SK-N-SH (cell line): ENCODE results near the gene KLK2. TPM values are rescaled to one million over a fixed set of nuclear protein-coding genes. Genes with fewer than 3 reads are reported as not detected.

Source experiments
- CTCF ChIA-PET: fragments of 300-600, 350-600 bp; formaldehyde crosslinking; extraction: SDS; loops from one replicate; lab custom pipeline; 2021; lab: Yijun Ruan, JAX
- POLR2A ChIA-PET: fragments of 350-600 bp; sonication (Branson Sonifier 250); formaldehyde crosslinking; extraction: SDS; loops from one replicate; lab custom pipeline; 2020; ENCODE audit warnings: antibody characterized with exemption, inconsistent platforms; lab: Yijun Ruan, JAX
- DNase-seq: peaks from one replicate; pipeline ENCODE4 v3.0.0; 2012
- H2AFZ ChIP-seq: fragments of 200-600 bp; sonication (generic); 2 replicates; pipeline ENCODE4 v1.8.1; 2016; ENCODE audit warnings: antibody characterized with exemption, mild to moderate bottlenecking, low read depth
- H3F3A ChIP-seq: fragments of 200-600 bp; sonication (generic); replicated peaks from 2 replicates; pipeline ENCODE3; 2016; ENCODE audit warnings: antibody characterized with exemption, mild to moderate bottlenecking; ENCODE audit not compliant: insufficient read depth
- H3K27ac ChIP-seq, 2 experiments: fragments of 200-500 bp in 1 of 2; fragments of 200-600 bp in 1 of 2; sonication (Bioruptor generic) in 1 of 2; sonication (generic), shearing (Covaris generic) in 1 of 2; 2 replicates each; pipeline versions ENCODE4 v1.5.1 to v1.6.1; 2014 to 2016; ENCODE audit warnings: low read depth in 2 of 2, inconsistent platforms in 1 of 2, low read length in 1 of 2, mild to moderate bottlenecking in 1 of 2, mixed read lengths in 1 of 2
- H3K27me3 ChIP-seq: fragments of 200-600 bp; sonication (generic), shearing (Covaris generic); 2 replicates; pipeline ENCODE4 v1.6.1; 2016; ENCODE audit warnings: mixed run types; ENCODE audit not compliant: insufficient read depth
- H3K36me3 ChIP-seq, 2 experiments: fragments of 200-500 bp in 1 of 2; fragments of 200-600 bp in 1 of 2; sonication (Bioruptor generic) in 1 of 2; sonication (generic) in 1 of 2; replicated peaks in 1 of 2; 2 replicates each; pipeline versions ENCODE3 to v1.5.1; 2014 to 2016; ENCODE audit warnings: low read length in 1 of 2, mild to moderate bottlenecking in 1 of 2; ENCODE audit not compliant: insufficient read depth in 2 of 2, control insufficient read depth in 1 of 2
- H3K4me1 ChIP-seq, 2 experiments: fragments of 200-500 bp in 1 of 2; fragments of 200-600 bp in 1 of 2; sonication (Bioruptor generic) in 1 of 2; sonication (generic), shearing (Covaris generic) in 1 of 2; 2 replicates each; pipeline versions ENCODE4 v1.5.1 to v1.6.1; 2014 to 2016; ENCODE audit warnings: low read depth in 1 of 2, low read length in 1 of 2, mixed run types in 1 of 2; ENCODE audit not compliant: insufficient read depth in 2 of 2, control insufficient read depth in 1 of 2
- H3K4me2 ChIP-seq: fragments of 200-600 bp; sonication (generic), shearing (Covaris generic); 2 replicates; pipeline ENCODE4 v1.6.1; 2017; ENCODE audit warnings: mixed run types
- H3K4me3 ChIP-seq, 2 experiments: fragments of 200-500 bp in 1 of 2; fragments of 200-600 bp in 1 of 2; sonication (Bioruptor generic) in 1 of 2; sonication (generic), shearing (Covaris generic) in 1 of 2; 2 replicates each; pipeline versions ENCODE4 v1.5.1 to v1.8.1; 2014 to 2016; ENCODE audit warnings: low read depth in 2 of 2, inconsistent platforms in 1 of 2, low read length in 1 of 2, mild to moderate bottlenecking in 1 of 2, mixed read lengths in 1 of 2, moderate library complexity in 1 of 2
- H3K79me2 ChIP-seq: fragments of 200-600 bp; sonication (generic); 2 replicates; pipeline ENCODE4 v1.8.1; 2017; ENCODE audit warnings: mild to moderate bottlenecking; ENCODE audit not compliant: insufficient read depth
- H3K9ac ChIP-seq: fragments of 200-600 bp; sonication (generic); 2 replicates; pipeline ENCODE4 v1.6.1; 2017; ENCODE audit warnings: mixed run types
- H3K9me2 ChIP-seq: fragments of 200-600 bp; sonication (generic); 2 replicates; pipeline ENCODE4 v1.6.1; 2017; ENCODE audit warnings: mixed run types
- H3K9me3 ChIP-seq: fragments of 200-600 bp; sonication (generic); 2 replicates; pipeline ENCODE4 v1.6.1; 2017; ENCODE audit warnings: mixed run types, mild to moderate bottlenecking, moderate library complexity
- H4K20me1 ChIP-seq: fragments of 200-600 bp; sonication (generic); 2 replicates; pipeline ENCODE4 v1.6.1; 2017; ENCODE audit warnings: mild to moderate bottlenecking, mixed run types; ENCODE audit not compliant: insufficient read depth
- CHD2 ChIP-seq: fragments of 150-350 bp; IDR thresholded peaks from 2 replicates; pipeline ENCODE4 v1.6.1; 2018; ENCODE audit warnings: low read length; ENCODE audit not compliant: partially characterized antibody
- FOXJ3 ChIP-seq: sonication (generic); formaldehyde crosslinking; IDR thresholded peaks from 2 replicates; pipeline ENCODE4 v1.5.1; 2020; ENCODE audit warnings: mild to moderate bottlenecking, missing genetic modification reagents
- FOXM1 ChIP-seq: IDR thresholded peaks from 2 replicates; pipeline ENCODE4 v1.4.0; 2012; ENCODE audit warnings: low read depth, mild to moderate bottlenecking
- GATA2 ChIP-seq: sonication (generic); formaldehyde crosslinking; IDR thresholded peaks from 2 replicates; pipeline ENCODE4 v1.5.0; 2020; ENCODE audit warnings: mild to moderate bottlenecking, missing genetic modification reagents
- MAX ChIP-seq: IDR thresholded peaks from 2 replicates; pipeline ENCODE4 v1.4.0; 2012; ENCODE audit warnings: low read depth
- NFIC ChIP-seq: IDR thresholded peaks from 2 replicates; pipeline ENCODE4 v1.4.0; 2012; ENCODE audit warnings: borderline replicate concordance
- NRF1 ChIP-seq: IDR thresholded peaks from 2 replicates; pipeline ENCODE4 v1.6.1; 2012; ENCODE audit warnings: low read depth, mild to moderate bottlenecking, low read length
- PBX3 ChIP-seq: IDR thresholded peaks from 2 replicates; pipeline ENCODE4; 2012
- RAD21 ChIP-seq: IDR thresholded peaks from 2 replicates; pipeline ENCODE4 v1.6.1; 2012; ENCODE audit warnings: mild to moderate bottlenecking, low read length
- RCOR1 ChIP-seq: fragments of 150-350 bp; IDR thresholded peaks from 2 replicates; pipeline ENCODE4 v1.6.1; 2017; ENCODE audit warnings: antibody characterized with exemption, low read length
- REST ChIP-seq: IDR thresholded peaks from 2 replicates; pipeline ENCODE4 v1.6.1; 2012; ENCODE audit warnings: mild to moderate bottlenecking, low read depth, low read length, moderate library complexity
- RFX5 ChIP-seq: IDR thresholded peaks from 2 replicates; pipeline ENCODE4 v1.6.1; 2012; ENCODE audit warnings: mild to moderate bottlenecking, improper control_type of control experiment, low read length
- RXRA ChIP-seq: IDR thresholded peaks from 2 replicates; pipeline ENCODE4 v1.4.0; 2012; ENCODE audit warnings: low read depth, mild to moderate bottlenecking, borderline replicate concordance
- SIN3A ChIP-seq: IDR thresholded peaks from 2 replicates; pipeline ENCODE4 v1.6.1; 2012; ENCODE audit warnings: low read depth, mild to moderate bottlenecking, low read length, moderate library complexity, borderline replicate concordance
- SMC3 ChIP-seq: IDR thresholded peaks from 2 replicates; pipeline ENCODE4 v1.6.1; 2012; ENCODE audit warnings: low read depth, low read length, improper control_type of control experiment
- TAF1 ChIP-seq: IDR thresholded peaks from 2 replicates; pipeline ENCODE4 v1.6.1; 2012; ENCODE audit warnings: low read depth, mild to moderate bottlenecking, low read length, moderate library complexity, borderline replicate concordance
- TCF12 ChIP-seq: IDR thresholded peaks from 2 replicates; pipeline ENCODE4 v1.4.0; 2012
- USF2 ChIP-seq: fragments of 150-350 bp; IDR thresholded peaks from 2 replicates; pipeline ENCODE4 v1.6.1; 2017; ENCODE audit warnings: antibody characterized with exemption, low read length, low read depth, borderline replicate concordance
- YY1 ChIP-seq: IDR thresholded peaks from 2 replicates; pipeline ENCODE4 v1.4.0; 2012; ENCODE audit warnings: low read depth, mild to moderate bottlenecking
- WGBS: methylation state at CpG from one replicate; pipeline ENCODE4 v1.1.6; 2017; ENCODE audit warnings: low lambda C conversion rate; 5-methylcytosine and 5-hydroxymethylcytosine counted together
- polyA plus RNA-seq, 3 experiments: library from polyadenylated mRNA; depleted of rRNA; stranded (reverse); fragments of >200 nt; gene quantifications; 2 replicates each; pipeline ENCODE4 v1.2.3, GENCODE V29; 2012

The KLK2 gene
- polyA plus RNA-seq, 1 of the 3 experiments (the other 2 are of a cell fraction) = 0.15 TPM

GRCh38 chr19:50843701-50844221 lies 29.5 kb upstream of the KLK2 start:
- no peak overlapping the region for H3K27ac ChIP-seq
- no peaks in the 10 kb centered on the region for H3K9me2 ChIP-seq
- DNase-seq = no peak
- H3F3A ChIP-seq = no peaks in the 10 kb centered on the region
- 2% methylated on average over 7 of the region's 7 CpGs for WGBS
- no peaks in the 10 kb centered on the region for H3K9me3 ChIP-seq
- no peak overlapping the region for H3K4me2 ChIP-seq
- no peaks in the 10 kb centered on the region for H3K79me2 ChIP-seq
- no peaks in the 10 kb centered on the region for H4K20me1 ChIP-seq
- peaks cover 31% of the 10 kb centered on the region; the same call in 1 of the 2 replicates for H3K27me3 ChIP-seq
- H3K4me3 ChIP-seq = no peak overlapping the region
- H3K9ac ChIP-seq = no peak overlapping the region
- no peak for TF ChIP-seq FOXJ3
- TF ChIP-seq CHD2 = no peak
- TF ChIP-seq MAX = no peak
- TF ChIP-seq TCF12 = no peak
- no peak for TF ChIP-seq YY1
- TF ChIP-seq SIN3A = no peak
- no peak for TF ChIP-seq NRF1
- TF ChIP-seq RFX5 = no peak
- no peak overlapping the region for H2AFZ ChIP-seq
- H3K4me1 ChIP-seq = no peaks in the 10 kb centered on the region
- ChIA-PET POLR2A (no interaction called here), CTCF (interaction anchor here (0.5 kb wide), 1 partner anchor 274 kb away, joined by 3 read pairs; no protein-coding TSS in a partner anchor)
- no peaks in the 10 kb centered on the region for H3K36me3 ChIP-seq

- no peak overlapping the region for H3K27ac ChIP-seq
- no peak overlapping the region for H3K9ac ChIP-seq
- DNase-seq = no peak
- CTCF ChIA-PET = no interaction called here
- no peaks in the 10 kb centered on the region for H3K9me3 ChIP-seq
- no peak overlapping the region for H2AFZ ChIP-seq
- no peaks in the 10 kb centered on the region for H3F3A ChIP-seq
- H3K4me1 ChIP-seq = no peaks in the 10 kb centered on the region
- no peaks in the 10 kb centered on the region for H3K79me2 ChIP-seq
- no peak overlapping the region for H3K4me3 ChIP-seq
- H3K9me2 ChIP-seq = no peaks in the 10 kb centered on the region
- H3K4me2 ChIP-seq = no peak overlapping the region
- 0% methylated on average over 8 of the region's 8 CpGs for WGBS
- peaks cover 35% of the 10 kb centered on the region; the same call in 1 of the 2 replicates for H3K27me3 ChIP-seq
- POLR2A ChIA-PET = no interaction called here
- H4K20me1 ChIP-seq = no peaks in the 10 kb centered on the region
- no peaks in the 10 kb centered on the region for H3K36me3 ChIP-seq
- TF ChIP-seq TAF1 = no peak
- TF ChIP-seq SMC3 = no peak
- TF ChIP-seq FOXM1 = no peak
- no peak for TF ChIP-seq TCF12
- TF ChIP-seq NFIC = no peak
- TF ChIP-seq PBX3 = no peak
- TF ChIP-seq USF2 = no peak
- TF ChIP-seq CHD2 = no peak
- no peak for TF ChIP-seq GATA2
- TF ChIP-seq REST = no peak
- TF ChIP-seq RAD21 = no peak
- no peak for TF ChIP-seq RXRA
- no peak for TF ChIP-seq RFX5
- no peak for TF ChIP-seq RCOR1
- no peak for TF ChIP-seq NRF1
Observed at GRCh38 chr19:50844296-50844935, 28.8 kb upstream of the KLK2 start.
